ENCODE results near the gene CELF4.

Gene CELF4

DNA sequence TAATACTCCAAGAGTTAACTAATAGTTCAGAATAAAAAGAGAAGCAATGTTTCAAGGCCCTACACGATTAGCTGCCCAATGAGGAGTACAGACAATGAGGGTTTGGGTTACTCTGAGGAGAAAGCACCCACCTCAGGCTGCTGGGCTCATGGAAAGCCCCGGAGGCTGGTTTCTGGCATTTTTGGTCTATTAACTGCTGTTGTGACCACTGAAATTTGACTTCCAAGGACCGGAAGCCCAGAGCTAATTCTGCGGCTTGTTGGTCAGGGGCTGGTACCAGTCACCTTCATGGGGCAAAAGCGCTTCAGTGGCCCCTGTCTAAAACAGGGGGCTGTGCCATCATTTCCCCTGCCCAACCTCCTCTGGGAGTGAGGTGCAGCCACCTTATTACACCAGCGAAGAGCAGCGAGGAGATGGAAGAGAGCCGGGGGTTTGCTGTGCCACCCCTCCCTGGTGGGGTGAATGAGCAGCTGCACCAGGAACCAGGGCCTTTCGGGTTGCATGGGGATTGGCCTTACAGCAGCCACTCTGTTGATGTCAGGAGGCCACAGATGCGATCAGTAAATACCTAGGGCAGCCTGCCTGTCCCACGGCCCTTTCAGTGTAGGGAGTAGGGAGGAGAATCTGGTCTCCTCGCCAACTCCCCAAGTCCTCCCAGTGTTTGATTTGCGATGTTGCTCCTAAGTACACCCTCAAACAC, 131.3 kb downstream of the CELF4 start:
- no peak for DNase-seq

DNA sequence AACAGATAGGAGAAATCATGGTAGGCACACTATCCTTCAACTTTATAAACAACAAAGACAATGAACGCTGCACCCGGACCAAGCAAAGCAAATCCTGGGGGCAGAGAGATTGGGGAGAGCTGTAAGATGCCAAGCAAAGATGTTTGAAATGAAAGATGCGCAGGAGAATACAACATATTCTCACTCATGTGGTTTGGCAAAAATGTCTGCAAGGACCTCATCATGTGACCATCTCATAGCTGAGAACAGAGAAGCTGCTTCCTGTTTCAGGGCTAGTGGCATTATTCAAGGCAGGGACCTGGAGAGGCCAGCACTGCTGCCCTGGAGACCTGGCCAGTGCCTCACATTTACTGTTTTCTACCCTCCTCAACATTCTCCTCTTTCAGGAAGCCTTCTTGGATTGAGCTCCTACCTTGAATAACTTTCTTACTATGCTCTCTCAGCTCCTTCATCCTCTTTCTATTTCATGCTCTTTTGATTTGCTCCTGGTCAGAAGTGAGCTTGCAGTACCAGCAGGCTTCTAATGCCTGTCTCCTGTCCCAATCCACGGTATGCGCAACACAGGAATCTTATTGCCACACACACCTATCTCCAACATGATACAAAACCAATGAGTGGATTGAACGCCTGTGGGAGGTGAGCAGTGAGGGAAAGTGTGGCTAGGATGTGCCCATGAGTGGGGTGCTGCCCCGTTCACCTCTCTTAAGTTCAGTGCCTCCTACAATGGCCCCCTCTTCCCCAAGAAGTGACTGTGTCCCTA, 133.0 kb downstream of the CELF4 start:
- DNase-seq: no peak

DNA sequence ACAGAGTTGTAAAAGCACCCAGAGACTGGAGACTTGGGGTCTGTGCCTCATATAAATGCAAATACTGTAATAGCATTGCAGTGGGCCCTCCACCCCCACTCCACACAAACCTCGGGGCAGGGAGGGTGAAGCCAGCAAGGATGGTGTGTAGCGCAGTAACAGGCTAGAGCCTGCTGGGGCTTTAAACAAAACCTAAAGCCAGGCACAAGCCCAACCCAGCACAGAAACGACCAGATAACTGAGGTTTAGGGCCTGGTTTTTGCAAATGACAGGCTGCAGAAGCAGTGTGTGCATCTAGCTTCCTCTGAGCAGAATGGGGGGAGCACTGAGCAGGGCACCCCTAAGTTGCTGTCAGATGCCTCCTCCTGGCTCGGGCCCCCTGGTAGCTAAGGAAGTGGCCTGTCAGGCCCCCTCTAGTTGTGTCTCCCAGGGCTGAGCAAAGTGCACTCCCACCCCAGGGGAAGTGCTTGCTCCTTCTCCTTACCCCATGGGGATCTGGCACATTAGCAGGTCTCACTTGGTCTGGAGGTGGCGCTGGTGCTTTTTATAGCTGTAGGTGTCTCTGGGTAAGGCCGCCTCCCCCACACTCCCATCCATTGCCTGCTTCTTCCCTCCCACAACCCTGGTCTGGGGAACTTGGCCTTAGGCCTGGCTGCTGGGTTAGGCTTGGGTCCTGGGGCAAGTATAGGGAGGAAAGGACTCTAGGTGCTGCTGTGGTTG, 135.1 kb downstream of the CELF4 start:
- DNase-seq: no peak

DNA sequence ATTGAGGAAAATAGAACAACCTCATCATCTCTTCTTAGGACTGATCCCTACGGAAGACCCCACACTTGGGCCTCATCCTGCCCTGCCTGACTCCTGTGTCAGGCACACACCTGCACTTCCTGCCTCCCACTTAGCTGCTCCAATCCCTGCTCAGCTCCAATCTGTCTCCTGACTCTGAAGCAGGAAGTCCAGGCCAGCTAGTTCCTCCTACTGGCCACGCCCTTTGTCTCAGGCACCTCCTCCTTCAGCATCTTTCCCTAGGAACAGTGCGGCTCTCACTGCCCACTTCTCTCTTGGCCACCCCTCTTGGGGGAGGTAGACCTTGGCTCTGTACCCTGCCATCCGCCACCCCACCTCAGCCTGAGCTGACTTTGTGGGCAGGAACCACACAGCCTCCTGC, 135.8 kb downstream of the CELF4 start:
- DNase-seq: no peak

DNA sequence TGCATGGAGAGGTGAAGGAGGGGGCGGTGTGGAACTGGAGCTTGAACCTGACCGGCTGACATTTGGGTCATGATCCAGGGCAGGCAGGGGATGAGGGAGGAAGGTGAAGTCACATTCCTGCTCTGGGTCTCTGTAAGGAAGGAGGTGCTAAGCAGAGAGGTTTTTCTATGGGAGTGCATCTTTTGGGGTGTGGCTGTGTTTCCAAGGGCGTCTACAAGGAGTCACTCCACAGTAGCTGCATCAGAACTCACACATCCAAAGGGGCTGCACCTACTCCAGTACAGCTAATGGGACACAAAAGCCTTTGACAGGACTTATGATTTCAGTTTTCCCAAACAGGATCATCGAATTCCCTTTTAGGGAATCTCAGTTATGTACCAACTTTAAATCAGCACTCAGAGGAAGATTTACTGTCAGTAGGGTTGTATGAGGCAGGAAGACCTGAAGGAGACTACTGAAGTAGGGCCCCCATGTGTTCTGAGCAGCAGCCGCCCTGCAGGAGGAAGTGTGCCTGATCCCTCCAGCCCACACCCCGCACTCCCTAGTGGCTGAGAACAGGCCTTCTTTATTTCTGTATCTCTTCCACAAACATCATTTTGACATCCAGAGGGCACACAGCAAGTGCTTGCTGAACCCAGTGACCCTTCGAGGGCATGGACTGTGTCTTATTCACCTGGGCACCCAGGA, 137.2 kb downstream of the CELF4 start:
- no peak for DNase-seq

DNA sequence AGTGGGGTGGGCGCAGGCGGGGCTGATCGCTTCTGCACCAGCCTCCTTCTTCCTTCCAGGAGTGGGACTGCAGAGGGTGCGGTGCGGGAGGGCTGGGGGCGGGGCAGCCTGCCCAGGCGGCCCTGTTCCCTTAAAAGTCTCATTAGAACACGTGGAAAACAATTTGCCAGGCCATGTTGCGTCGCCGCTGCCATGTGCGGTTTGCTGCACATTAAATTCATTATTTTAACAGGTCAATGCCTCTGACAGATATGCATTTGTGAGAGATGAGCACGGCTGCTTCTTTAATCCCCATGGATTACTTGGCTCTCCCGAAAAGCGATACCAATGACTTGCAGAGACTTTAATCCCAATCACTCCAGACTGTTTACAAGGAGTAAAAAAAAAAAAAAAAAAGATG, 139.0 kb downstream of the CELF4 start:
- DNase-seq: no peak

DNA sequence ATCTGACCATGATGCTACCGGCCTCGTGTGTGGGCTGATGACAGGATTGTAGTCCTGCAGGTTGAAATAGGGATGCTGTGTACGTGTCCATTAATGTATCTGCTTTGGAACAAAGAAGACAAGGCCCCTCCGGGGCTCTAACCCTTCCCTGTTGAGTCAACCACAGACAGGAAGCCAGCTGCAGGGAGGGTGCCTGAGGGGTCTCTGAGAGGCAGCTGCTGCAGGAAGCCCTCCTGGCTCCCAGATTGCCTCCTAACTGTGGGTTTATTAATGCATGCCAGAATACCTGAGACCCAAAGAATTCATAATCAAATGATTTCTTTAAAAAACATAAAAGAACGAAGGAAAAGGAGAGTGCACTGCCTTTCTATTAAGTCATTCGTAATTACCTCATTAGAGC, 140.4 kb downstream of the CELF4 start:
- DNase-seq: no peak

DNA sequence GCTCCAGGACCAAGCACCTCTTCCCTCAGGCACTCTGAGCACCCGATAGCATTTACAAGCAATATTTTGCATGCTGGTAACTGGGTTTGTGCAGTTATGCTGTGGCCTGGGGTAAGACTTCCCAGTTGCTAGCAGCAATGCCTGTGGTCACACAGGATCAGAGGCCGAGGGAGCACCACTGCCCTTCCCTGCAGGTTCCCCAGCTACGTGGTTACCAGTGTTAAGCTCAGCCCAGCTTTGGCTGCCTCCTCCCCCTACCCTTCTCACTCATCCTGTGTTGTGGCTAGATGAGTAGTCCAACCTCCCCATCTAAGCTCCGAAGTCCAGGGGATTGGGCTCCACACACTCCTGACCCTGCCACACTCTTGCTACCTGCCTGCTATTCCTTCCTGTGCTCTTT, 141.1 kb downstream of the CELF4 start:
- no peak for DNase-seq

DNA sequence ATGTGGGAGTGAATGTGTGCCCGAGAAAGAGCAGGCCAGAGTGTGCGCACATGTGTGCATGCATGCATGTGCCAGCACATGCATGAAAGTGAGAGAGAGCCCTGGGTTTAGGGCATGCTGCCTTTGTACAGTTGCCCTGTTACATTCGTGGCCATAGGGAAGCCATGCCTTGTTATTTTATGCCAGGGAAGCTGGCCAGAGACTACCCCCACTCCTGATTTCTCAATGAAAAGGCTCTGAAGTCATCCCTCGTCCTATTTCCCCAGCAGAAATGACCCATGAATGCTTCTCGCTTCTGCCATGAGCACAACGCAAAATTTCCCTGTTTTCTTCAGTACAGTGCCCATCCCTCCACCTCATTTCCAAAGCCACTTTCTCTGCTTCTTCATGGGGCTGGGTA, 143.0 kb downstream of the CELF4 start:
- DNase-seq: no peak

DNA sequence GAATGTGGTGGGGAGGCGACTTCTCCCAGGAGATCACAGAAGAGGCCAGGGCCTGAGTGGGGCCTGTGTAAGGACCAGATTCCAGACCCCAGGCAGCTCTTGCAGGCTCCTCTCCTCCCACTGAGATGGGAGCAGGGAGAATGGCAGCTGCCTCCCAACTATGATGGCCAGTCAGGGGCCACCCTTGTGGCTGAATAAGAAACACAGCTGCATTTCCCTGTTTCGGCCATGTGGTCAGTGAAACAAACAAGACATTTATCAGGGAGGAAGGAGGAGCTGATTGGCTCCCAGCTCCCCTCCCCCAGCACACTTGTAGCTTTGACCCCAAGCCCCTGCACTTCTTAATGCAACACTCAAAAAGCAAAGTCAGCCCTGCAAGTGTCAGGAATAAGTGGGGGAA, 143.5 kb downstream of the CELF4 start:
- DNase-seq: no peak

DNA sequence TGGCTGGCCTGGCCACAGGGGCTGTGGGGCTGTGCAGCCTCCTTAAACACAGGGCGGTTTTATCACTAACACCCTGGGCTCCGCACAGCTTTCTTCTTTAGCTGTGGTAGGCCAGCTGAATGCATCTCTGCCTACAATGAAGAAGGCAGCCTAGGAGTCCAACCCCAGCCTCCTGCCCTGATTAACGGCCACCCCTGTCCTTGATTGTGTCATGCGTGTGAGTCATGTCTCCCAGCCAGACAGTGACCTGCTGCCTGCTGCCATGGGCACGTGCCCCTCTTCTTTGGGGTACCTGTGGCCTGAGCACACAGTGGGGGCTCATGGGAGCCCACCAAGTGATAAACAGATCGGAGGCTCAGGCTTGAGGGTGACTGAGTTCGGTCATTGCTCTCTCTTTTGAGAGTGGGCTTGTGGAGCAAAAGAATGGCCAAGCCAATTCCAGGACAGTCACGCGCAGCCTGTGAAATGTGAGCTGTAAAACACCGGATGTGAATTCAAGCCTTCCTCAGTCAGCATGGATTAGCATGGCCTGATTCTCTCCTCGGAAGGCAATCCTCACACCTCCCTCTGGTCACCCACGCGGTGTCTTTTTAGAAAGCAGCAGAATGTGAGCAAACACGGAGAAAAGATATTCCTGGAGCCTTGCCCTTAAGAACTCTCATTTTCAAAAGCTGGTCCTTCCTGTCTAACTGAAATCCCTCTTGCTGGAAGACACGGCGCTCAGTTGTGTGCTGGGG, 144.1 kb downstream of the CELF4 start:
- no peak for DNase-seq

DNA sequence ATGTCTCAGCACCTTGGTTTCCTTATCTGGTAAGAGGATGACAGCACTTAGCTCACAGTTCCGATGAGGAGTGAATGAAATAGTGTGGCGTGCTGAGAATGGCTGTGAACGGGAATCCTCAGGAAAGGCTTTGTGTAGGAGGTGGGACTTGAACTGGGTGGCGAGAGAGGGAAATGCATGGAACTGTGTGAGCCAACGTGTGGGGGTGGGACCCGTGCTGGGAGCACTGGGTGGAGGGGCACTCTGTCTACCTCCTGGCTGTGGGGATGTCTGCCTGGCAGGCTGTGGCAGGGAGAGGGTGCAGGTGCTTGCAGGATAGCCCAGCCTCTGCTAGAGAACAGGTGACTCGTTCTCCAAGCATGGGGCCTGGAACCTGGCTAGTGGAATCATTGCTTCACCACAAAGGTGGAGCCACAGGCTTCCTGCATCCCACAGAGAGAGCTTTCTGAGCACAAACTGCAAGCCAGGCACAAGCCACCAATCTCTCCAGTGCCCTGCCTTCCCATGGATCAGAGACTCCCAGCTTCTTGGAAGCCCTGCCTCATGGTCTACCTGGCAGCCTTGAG, 145.2 kb downstream of the CELF4 start:
- DNase-seq: no peak

DNA sequence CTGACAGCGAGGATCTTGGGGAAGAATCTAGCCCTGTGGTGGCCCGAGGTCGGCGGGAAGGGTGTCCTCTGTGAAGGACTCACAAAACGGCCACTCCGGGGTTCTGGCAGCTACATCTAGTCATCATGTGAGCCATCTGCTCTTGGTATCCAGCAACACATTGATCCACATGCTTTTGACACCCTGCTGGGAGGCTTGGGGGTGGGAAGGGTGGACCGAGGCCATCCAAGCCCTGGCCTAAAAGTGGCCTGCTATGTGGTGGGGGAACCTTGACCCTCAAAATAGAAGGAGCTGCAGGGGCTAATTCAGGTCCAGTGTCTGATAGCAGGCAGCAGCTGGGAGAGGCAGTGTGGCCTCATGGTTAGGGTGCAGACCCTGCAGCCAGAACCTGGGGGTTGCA, 145.7 kb downstream of the CELF4 start:
- no peak for DNase-seq

DNA sequence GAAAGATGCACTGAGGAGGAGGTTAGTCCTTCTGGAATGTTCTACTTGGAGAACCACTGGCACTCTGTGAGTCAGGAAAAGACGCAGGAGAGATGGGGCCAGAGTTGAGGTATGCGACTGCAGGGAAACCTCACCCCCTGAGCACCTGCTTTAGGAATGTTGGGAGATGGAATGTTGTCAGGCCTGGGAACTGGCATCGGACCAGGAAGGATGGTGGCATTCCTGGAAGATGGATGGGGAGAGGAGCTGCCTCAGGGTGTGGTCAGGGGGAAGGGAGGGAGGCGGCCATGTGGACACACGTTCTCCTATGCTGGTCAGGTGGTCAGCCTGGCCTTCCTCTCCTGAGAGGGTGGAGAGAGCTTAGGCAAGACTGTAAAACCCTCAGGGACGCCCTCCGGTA, 146.3 kb downstream of the CELF4 start:
- no peak for DNase-seq

DNA sequence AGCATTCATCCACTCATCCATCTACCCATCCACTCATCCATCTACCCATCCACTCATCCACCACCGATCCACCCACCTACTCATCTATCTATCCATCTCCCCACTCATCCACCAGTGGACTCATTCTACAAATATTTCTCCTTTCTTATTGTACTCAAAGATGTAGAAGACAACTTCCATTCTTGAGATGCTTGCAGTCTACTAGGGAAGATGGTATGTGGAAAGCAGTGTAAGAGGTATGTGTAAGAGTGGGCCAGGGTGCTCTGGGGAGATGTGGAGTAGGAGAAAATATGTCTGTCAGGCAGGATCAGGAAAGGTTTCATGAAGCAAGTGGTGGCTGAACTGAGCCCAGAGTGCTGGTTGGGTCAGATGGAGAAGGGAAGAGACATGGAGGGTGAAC, 150.8 kb downstream of the CELF4 start:
- no peak for DNase-seq

DNA sequence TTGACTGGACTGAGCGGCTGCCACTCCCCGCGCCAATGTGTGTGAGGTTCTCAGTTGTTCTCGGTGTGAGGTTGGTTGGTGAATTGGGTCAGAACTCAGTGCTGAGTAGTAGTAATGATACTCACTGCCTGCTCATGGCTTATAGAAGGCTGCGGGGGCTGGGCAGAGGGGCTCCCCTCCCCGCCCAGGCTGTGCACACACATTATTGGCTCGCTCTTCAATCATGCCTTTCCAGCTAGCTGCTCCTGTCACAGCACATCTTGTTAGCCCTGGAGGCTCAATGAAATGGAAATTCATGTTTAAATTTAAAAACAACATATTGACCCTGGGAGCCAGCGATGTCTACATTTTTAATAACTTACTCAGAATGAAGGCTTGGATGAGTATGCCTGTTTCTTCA, 152.8 kb downstream of the CELF4 start:
- no peak for DNase-seq

DNA sequence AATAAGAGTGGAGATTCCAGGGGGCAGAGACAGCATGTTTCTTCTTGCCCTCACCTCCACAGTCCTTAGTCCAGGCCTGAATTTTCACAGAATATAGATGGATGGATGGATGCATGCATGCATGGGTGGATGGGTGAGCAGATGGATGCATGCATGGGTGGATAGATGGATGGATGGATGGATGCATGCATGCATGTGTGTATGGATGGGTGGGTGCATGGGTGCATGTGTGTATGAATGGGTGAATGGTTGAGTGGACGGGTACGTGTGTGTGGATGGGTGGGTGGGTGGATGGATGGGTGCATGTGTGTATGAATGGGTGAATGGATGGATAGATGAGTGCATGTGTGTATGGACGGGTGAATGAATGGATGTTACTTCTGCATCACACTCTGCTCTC, 153.3 kb downstream of the CELF4 start:
- DNase-seq: no peak

DNA sequence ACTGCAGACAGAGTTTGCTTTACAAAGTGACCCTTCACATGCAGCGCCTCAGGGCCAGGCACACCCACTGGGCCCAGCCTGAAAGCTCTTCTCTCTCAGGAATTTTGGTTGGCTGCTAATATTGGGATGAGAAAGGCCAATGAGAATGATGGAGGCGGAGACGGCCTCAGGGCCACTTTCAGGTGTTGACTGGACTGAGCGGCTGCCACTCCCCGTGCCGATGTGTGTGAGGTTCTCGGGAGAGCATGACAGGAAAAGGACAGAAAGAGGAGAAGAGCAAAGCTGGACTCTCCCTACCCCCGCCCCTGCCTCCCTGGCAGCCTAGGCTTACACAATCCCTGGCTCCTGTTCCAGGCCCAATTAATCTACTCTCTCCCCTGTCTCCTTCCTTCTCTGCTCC, 155.7 kb downstream of the CELF4 start:
- no peak for DNase-seq

DNA sequence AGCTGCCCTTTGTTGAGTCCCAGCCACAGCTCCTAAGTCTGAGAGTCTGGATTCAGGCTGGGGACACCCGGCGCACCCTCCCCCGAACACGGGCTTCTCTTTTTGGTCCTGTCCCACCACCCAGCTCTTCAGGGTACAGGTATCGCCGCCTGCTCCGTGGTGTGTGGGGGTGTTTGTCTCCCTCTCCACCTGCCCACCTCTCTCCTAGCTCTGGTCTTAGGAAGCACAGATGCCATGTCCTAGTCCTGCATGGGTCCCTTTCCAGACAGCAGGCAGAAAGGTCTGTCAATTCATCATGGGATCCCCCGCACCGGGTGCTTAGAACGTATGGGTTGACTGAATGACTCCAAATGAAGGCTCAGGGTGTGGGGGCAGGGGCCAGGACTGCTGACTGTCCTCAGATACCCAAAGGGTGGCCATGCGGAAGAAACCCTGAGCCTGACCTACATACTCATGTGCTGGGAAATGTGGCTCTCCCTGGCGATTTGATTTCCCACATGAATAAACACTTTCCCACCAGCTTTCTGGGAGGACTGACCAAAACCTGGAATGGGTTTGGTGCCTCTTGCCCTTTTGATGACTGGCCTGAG, 156.8 kb downstream of the CELF4 start:
- no peak for DNase-seq

DNA sequence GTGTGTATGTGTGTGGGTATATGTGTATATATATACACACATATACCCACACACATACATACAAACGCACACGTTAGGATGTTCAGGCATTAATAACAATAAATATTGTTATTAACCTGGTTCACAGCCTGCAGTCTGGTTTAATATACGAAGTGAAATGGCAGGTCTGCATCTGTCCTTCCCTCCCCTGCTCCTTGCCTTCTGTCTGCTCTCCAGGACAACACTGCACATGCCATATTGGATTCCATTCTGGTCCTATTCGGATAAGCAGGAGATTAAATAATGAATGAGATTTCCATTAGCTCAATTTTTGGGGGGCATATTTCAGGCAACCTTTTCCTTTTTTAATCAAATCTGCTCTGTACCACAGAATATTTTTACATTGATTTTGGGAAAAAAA, 158.0 kb downstream of the CELF4 start:
- DNase-seq: no peak

DNA sequence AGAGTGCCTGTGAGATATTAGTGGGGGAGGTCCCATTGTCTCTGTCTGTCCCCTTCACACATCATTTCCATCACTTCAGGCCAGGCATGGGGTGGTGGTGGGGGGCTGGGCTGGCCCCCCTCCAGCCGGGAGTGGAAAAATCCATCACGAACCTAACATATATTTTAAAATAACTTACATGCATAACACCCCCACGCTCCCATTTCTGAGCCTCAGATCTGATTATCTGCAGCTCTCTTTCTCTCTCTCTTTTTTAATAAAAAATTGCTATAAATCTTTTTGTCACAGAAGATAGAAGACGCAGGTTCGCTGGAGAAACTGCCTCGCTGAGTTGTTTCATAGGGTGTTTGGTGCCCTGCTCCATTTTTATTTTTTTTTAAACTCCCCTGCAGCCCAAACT, 159.8 kb downstream of the CELF4 start:
- no peak for DNase-seq

DNA sequence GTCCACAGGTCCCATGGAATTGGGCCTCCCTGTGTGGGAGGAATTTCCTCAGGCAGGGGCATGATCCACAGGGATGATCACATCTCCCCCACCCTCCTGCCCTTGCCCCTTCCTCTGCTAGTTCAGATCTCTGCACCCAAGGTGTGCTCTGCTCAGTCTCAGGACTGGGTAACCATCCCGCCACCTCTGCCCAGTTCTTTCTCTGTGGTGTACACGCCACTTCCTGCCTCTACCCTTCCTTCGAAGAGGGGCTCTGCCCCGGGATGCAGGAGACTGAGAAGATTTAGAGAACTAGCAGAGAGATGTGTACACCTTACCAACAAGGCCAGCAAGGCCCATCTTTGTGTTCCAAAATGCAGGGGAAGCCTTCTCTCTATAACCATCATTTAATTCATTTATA, 160.4 kb downstream of the CELF4 start:
- no peak for DNase-seq
